GM18505 (cell line): Measurements from ENCODE around the gene SLIT1.

Experiments
- ATAC-seq: cut with Tn5 transposase; IDR thresholded peaks from one replicate; pipeline ENCODE4 v1.9.1; 2021; ENCODE audit not compliant: unreplicated experiment
- POLR2A ChIP-seq: IDR thresholded peaks from 4 replicates; pipeline ENCODE4 v1.6.1; 2011; ENCODE audit warnings: borderline replicate concordance; ENCODE audit not compliant: insufficient read depth, insufficient read length; ENCODE audit errors: extremely low read depth

The SLIT1 gene

DNA sequence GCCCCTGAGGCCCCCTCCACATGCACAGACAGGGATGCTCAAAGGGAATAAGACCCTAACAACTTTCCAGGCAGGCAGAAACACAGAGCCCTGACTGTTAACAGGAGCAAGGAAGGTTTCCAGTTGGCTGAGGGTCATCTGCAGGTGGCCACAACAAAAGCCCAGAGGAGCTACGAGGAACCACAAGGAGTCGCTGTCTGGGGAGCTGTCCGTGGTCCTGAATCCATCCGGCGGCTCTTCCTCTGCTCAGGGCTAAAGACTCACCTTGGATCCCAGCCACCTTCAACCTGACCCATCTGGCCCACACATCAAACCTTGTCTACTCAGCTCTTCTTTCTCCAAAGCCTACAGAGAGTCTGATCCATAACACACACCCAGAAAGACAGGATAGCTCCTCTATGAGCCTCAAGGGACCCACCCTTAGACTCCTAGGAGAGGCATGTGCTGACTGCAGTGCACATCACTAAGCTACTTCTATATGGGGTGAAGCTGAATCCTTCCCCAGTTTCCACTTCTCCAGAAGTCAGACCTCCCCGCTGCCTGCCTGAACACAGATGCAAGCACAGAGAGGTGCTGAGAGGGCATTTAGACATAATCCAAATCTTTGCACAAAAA is 104.0 kb downstream of the SLIT1 start:
- ATAC-seq, result no peak
- no peak for TF ChIP-seq POLR2A

- no peak for TF ChIP-seq POLR2A
- no peak for ATAC-seq
Measured at GRCh38 chr10:97080051-97080776, 105.5 kb downstream of the SLIT1 start.

- ATAC-seq, result no peak
- no peak for TF ChIP-seq POLR2A
Measured at GRCh38 chr10:97079448-97079847, 106.3 kb downstream of the SLIT1 start.

- TF ChIP-seq POLR2A, result no peak
Measured at GRCh38 chr10:97078938-97079445, 106.8 kb downstream of the SLIT1 start.

DNA sequence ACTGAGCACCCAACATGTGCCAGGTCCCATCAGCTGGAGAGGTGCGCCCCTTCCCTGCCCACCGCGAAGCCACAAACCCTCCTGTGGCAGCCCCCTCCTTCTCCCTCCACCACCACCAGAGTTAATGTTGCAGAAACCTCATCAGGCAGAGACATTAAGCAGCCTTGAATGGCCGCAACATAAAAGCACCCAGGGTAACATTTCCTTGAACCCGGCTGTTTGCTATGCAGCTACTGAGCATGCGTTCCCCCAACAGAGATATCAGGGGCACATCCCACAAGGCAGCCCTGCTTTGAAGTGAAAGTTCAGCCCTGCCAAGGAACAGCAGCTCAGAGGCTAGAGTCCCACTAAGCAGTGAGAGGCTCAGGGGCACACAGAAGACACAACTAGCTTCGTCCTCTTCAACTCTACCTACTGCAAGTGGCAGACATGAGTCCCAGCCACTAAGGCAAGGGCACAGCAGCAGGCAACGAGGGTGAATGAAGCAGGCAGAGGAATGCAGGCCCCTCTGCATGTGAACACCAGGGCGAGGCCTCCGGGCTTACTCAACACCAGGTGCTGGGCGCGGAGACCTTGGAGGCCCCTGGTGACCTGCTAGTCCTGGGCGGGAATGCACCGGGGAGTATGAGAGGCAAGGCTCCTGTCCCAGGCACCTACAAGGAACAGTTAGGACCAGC is 107.4 kb downstream of the SLIT1 start:
- no peak for ATAC-seq
- TF ChIP-seq POLR2A, result no peak

More at GRCh38 chr10:97078938-97079445, 106.8 kb downstream of the SLIT1 start:
- ATAC-seq, result no peak

- no peak for TF ChIP-seq POLR2A
- no peak for ATAC-seq
Measured at GRCh38 chr10:97076781-97077180, 109.0 kb downstream of the SLIT1 start.

DNA sequence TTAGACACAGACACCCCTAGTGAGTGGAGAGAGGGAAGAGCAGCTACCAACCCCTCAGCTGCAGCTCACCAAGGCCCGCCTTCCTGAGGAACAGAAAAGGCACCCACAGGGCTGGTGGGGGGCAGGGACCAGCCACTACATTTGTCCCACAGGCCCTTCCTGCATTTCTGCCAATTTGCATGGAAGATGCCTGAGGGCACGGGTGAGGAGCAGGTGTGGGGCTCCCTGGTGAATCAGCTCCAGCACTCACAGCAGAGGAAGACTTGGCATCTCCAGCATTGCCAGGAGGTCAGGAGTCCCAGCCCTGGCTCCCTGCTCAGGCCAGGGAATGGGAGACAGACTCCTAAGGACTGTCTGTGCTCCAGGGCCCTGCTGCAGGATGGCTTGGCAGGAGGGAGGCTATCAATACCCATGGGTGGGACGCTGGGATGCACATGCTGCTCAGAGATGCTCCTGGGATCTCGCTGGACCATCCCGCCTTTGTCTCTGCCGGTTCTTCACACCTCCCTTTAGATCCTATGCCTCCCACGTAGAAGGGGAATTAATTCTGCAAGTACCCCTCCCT is 109.7 kb downstream of the SLIT1 start:
- TF ChIP-seq POLR2A, result no peak
- no peak for ATAC-seq

- TF ChIP-seq POLR2A, result no peak
- no peak for ATAC-seq
Measured at GRCh38 chr10:97075421-97075820, 110.3 kb downstream of the SLIT1 start.

- no peak for TF ChIP-seq POLR2A
- no peak for ATAC-seq
Measured at GRCh38 chr10:97074256-97075145, 111.3 kb downstream of the SLIT1 start.

DNA sequence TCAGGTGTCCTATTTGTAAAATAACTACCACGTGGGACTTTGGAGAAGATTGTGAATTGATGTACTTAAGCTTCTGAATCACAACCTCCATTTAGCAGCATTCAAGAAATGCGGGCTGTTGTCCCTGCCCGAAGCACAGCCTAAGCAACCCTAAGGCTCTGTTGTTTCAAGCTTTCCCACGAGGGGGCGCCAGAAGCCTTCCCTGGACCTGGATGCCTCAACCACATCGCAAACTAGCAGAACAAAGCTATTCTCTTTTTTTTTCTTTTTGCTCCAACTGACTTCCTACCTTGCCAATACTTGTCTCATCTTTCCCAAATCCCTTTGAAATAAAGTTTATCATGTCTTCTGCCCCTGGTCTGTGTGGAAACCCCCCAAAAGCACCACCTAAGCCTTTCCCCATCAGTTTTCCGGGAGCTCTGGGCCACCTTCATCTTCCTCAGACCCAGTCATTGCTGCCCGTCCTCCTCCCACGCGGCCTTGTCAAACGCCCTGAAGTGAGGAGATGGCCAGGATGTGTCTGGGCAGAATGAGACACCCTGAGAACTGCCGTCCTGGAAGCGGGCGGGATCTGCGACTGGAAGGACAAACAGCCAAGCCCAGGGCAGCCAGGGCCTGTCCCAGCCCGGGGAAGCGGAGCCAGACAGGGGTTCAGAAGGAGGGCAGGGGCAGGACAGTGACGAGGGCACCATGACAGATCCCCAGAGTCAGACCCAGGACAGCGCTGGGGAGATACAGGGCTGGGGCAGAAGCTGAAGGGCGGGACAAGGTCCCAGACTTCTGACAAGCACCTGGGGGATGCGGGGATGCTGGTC is 112.7 kb downstream of the SLIT1 start:
- no peak for ATAC-seq
- no peak for TF ChIP-seq POLR2A

DNA sequence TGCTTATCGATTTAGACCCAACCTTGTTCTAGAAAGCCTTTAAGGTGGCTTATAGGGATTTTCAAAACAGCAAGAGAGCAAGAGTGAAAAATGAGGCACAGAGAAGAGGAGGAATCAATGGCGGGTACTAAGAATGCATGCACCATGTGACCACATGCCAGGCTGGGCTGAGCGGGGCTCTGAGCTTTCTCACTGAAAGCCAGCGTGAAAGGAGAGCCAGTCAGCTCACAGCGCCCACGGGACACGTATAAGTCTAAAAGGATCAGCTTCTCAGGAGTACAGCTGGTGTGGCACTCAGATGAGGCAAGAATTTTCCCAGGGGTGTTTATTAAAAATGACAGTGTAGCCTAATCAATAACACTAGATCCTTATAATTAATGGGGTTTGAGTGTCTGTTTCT is 114.3 kb downstream of the SLIT1 start:
- no peak for TF ChIP-seq POLR2A
- no peak for ATAC-seq
